Measurements from ENCODE around the gene SDR39U1. TPM values are rescaled to one million over a fixed set of nuclear protein-coding genes. Genes with fewer than 3 reads are reported as not detected.

SDR39U1 gene
- total RNA-seq, 1 donor from 2014 or later, result 36.9 TPM

GRCh38 chr14:24390701-24391468, 51.7 kb downstream of the SDR39U1 start:
- no peak for DNase-seq (ENCODE audit: low read depth)
- no peak for TF ChIP-seq CTCF (conservative IDR thresholded peaks at IDR 0.05; ENCODE audit: low read depth, low read length)
- no peak overlapping the region for H3K4me3 ChIP-seq (ENCODE audit: low read depth, low read length)

Other genes with a start within 250 kb of the SDR39U1 start
- gene TM9SF1, start 247.3 kb downstream of the SDR39U1 start, total RNA-seq, result 54.4 and 84.1 TPM in 2 replicates
- not detected in 2 replicates for gene TSSK4, start 237.1 kb downstream of the SDR39U1 start, total RNA-seq
- 42.8 and 88.4 TPM in 2 replicates for gene CHMP4A, start 229.3 kb downstream of the SDR39U1 start, total RNA-seq
- 15.6 and 26.1 TPM in 2 replicates for gene MDP1, start 226.7 kb downstream of the SDR39U1 start, total RNA-seq
- 219 and 220 TPM in 2 replicates for gene NEDD8, start 210.4 kb downstream of the SDR39U1 start, total RNA-seq
- gene GMPR2, start 209.8 kb downstream of the SDR39U1 start, total RNA-seq, result 64.2 and 136 TPM in 2 replicates
- gene TINF2, start 200.2 kb downstream of the SDR39U1 start, total RNA-seq, result 43.2 and 53.2 TPM in 2 replicates
- gene TGM1, start 179.6 kb downstream of the SDR39U1 start, total RNA-seq, result 0.63 and 0.94 TPM in 2 replicates
- 32.7 and 39.0 TPM in 2 replicates for gene RABGGTA, start 171.2 kb downstream of the SDR39U1 start, total RNA-seq
- gene DHRS1, start 143.0 kb downstream of the SDR39U1 start, total RNA-seq, result 25.7 and 26.4 TPM in 2 replicates
- 17.1 and 32.6 TPM in 2 replicates for gene NOP9, start 142.9 kb downstream of the SDR39U1 start, total RNA-seq
- 2.0 and 3.6 TPM in 2 replicates for gene CIDEB, start 134.8 kb downstream of the SDR39U1 start, total RNA-seq
- 1.3 and 2.7 TPM in 2 replicates for gene LTB4R2, start 132.6 kb downstream of the SDR39U1 start, total RNA-seq
- gene LTB4R, start 131.3 kb downstream of the SDR39U1 start, total RNA-seq, result 0.06 and 4.0 TPM in 2 replicates
- 1.6 and 8.0 TPM in 2 replicates for gene ADCY4, start 107.7 kb downstream of the SDR39U1 start, total RNA-seq
- 6.4 and 7.6 TPM in 2 replicates for gene RIPK3, start 102.8 kb downstream of the SDR39U1 start, total RNA-seq
- 4.5 and 30.2 TPM in 2 replicates for gene NFATC4, start 74.6 kb downstream of the SDR39U1 start, total RNA-seq
- 3.4 and 6.2 TPM in 2 replicates for gene NYNRIN, start 43.8 kb downstream of the SDR39U1 start, total RNA-seq
- 0.43 and 1.3 TPM in 2 replicates for gene CBLN3, start 13.1 kb downstream of the SDR39U1 start, total RNA-seq
- gene KHNYN, start 12.8 kb downstream of the SDR39U1 start, total RNA-seq, result 38.3 and 41.6 TPM in 2 replicates
- not detected in 2 replicates for gene CMA1, start 65.5 kb upstream of the SDR39U1 start, total RNA-seq
- not detected in 2 replicates for gene CTSG, start 133.5 kb upstream of the SDR39U1 start, total RNA-seq
- gene GZMH, start 166.9 kb upstream of the SDR39U1 start, total RNA-seq, result not detected in 2 replicates
- gene GZMB, start 191.4 kb upstream of the SDR39U1 start, total RNA-seq, result not detected in 2 replicates

Data from epithelial cell of proximal tubule (primary cell).